Peyer's patch (tissue), 4 donors: ENCODE measurements around the gene POU2F3. TPM values are rescaled to one million over a fixed set of nuclear protein-coding genes. Genes with fewer than 3 reads are reported as not detected.

Experiments used
- DNase-seq, 3 donors: peaks; one replicate each; pipeline ENCODE4 v3.0.0-alpha.2; 2017 to 2019
- H3K27ac ChIP-seq, 4 donors: fragments of 200-600 bp; sonication (generic); one replicate each; pipeline ENCODE4 v1.5.1; 2016 to 2019
- H3K27me3 ChIP-seq, 2 donors: fragments of 200-600 bp; sonication (generic); one replicate each; pipeline ENCODE4 v1.5.1; 2019
- H3K36me3 ChIP-seq, 3 donors: fragments of 200-600 bp; sonication (generic); one replicate each; pipeline ENCODE4 v1.5.1; 2016 to 2019
- H3K4me1 ChIP-seq, 4 donors: fragments of 200-600 bp; sonication (generic); one replicate each; pipeline ENCODE4 v1.5.1; 2016 to 2019
- H3K4me3 ChIP-seq, 4 donors: fragments of 200-600 bp; sonication (generic); 1 replicate in 3 of 4; 2 replicates in 1 of 4; pipeline ENCODE4 v1.5.1; 2016 to 2019; ENCODE audit warnings: mild to moderate bottlenecking in 1 of 4
- H3K9me3 ChIP-seq, 4 donors: fragments of 200-600 bp; sonication (generic); one replicate each; pipeline ENCODE4 v1.5.1; 2016 to 2019; ENCODE audit warnings: mild to moderate bottlenecking in 1 of 4
- POLR2A ChIP-seq, 2 donors: fragments of 450-650 bp; IDR thresholded peaks; one replicate each; pipeline ENCODE4 v1.5.1; 2017; ENCODE audit warnings: antibody characterized with exemption in 2 of 2, mild to moderate bottlenecking in 2 of 2, moderate library complexity in 2 of 2
- total RNA-seq, 4 donors: library from RNA; depleted of rRNA; stranded (reverse); fragments of >200 nt; gene quantifications; one replicate each; pipeline ENCODE4 v1.1.0, GENCODE V29; 2016
- TF ChIP-seq, protein P1 (sequence below), 6 experiments: fragments of 450-650 bp in 4 of 6; fragments of 200-600 bp in 2 of 6; sonication (generic) in 1 of 6; IDR thresholded peaks; one replicate each; pipeline ENCODE4 v1.5.1; 2017 to 2019; ENCODE audit warnings: antibody characterized with exemption in 6 of 6, mild to moderate bottlenecking in 3 of 6, moderate library complexity in 1 of 6

Gene POU2F3
- total RNA-seq, 4 donors from 2014 or later, result 2.2 to 3.3 (median 2.8) TPM; not detected in 1

DNA sequence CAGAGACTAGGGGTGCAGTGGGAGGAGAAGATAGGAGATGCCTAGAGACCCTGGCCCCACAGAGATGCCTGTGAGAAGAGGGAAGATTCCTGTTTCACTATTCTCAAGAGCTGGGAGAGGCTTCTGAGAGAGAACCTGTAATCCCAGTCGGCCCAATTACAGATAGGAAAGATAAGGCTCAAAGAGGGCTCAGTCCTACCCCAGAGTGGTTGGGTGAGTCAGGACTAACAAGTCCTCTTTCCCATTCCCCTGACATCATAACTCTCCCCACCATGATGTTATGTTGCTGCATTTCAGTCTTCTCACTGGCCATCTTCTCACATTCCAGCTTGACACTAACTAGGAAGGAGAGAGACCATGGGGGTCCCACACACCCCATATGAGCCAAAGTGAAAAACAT lies 114.1 kb downstream of the POU2F3 start:
- peaks cover 0 to 20% (median 0%) of the 10 kb centered on the region in 4 donors for H3K4me1 ChIP-seq
- H3K9me3 ChIP-seq, result no peaks in the 10 kb centered on the region
- no peaks in the 10 kb centered on the region for H3K27me3 ChIP-seq
- H3K4me3 ChIP-seq, result no peak overlapping the region
- no peak for TF ChIP-seq POLR2A (IDR thresholded peaks at IDR 0.05)
- TF ChIP-seq, protein P1, sequence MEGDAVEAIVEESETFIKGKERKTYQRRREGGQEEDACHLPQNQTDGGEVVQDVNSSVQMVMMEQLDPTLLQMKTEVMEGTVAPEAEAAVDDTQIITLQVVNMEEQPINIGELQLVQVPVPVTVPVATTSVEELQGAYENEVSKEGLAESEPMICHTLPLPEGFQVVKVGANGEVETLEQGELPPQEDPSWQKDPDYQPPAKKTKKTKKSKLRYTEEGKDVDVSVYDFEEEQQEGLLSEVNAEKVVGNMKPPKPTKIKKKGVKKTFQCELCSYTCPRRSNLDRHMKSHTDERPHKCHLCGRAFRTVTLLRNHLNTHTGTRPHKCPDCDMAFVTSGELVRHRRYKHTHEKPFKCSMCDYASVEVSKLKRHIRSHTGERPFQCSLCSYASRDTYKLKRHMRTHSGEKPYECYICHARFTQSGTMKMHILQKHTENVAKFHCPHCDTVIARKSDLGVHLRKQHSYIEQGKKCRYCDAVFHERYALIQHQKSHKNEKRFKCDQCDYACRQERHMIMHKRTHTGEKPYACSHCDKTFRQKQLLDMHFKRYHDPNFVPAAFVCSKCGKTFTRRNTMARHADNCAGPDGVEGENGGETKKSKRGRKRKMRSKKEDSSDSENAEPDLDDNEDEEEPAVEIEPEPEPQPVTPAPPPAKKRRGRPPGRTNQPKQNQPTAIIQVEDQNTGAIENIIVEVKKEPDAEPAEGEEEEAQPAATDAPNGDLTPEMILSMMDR (IDR thresholded peaks at IDR 0.05), result no peak
- no peaks in the 10 kb centered on the region for H3K36me3 ChIP-seq
- no peak for DNase-seq
- no peak overlapping the region for H3K27ac ChIP-seq

DNA sequence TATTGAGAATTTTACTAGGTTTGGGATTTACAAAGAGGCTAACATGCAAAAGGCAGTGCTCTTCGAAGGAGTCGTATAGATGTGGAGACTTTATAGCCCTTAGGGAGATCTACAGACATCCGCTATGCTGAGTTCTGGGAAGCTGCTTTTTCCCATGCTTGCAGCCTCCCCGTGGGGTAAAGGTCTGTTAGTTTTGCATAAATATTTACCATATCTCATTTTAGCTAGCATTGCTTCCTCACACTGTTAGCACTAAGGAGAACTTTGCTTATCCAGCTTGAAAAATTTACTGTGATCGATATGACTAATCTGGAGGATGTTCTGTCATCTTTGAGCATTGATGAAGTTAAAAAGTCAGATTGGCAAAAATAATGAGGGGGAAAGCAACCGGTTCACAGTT lies 114.8 kb downstream of the POU2F3 start:
- Histone ChIP-seq H3K9me3 (no peaks in the 10 kb centered on the region), H3K4me3 (no peak overlapping the region), H3K36me3 (no peaks in the 10 kb centered on the region), H3K27ac (no peak overlapping the region), H3K4me1 (peaks cover 0 to 20% (median 0%) of the 10 kb centered on the region in 4 donors), H3K27me3 (no peaks in the 10 kb centered on the region)
- TF ChIP-seq POLR2A (IDR thresholded peaks at IDR 0.05), result no peak
- TF ChIP-seq, protein P1 (IDR thresholded peaks at IDR 0.05), result no peak
- DNase-seq, result no peak

DNA sequence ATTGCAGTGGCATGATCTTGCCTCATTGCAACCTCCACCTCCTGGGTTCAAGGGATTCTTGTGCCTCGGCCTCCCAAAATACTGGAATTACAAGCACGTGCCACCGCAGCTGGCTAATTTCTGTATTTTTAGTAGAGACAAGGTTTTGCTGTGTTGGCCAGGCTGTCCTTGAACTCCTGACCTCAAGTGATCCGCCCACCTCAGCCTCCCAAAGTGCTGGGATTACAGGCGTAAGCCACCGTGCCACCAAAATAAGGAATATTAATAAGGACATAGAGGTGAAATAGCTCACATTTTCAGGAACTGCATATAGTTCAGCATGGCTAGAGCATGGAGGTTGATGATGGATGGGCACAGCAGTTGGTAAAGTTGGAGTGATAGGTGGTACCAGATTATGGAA lies 117.7 kb downstream of the POU2F3 start:
- Histone ChIP-seq H3K9me3 (no peaks in the 10 kb centered on the region), H3K4me3 (no peak overlapping the region), H3K27me3 (no peaks in the 10 kb centered on the region), H3K36me3 (no peaks in the 10 kb centered on the region), H3K27ac (no peak overlapping the region), H3K4me1 (peaks cover 0 to 20% (median 0%) of the 10 kb centered on the region in 4 donors)
- no peak for DNase-seq
- TF ChIP-seq POLR2A (IDR thresholded peaks at IDR 0.05), result no peak
- TF ChIP-seq, protein P1 (IDR thresholded peaks at IDR 0.05), result no peak

DNA sequence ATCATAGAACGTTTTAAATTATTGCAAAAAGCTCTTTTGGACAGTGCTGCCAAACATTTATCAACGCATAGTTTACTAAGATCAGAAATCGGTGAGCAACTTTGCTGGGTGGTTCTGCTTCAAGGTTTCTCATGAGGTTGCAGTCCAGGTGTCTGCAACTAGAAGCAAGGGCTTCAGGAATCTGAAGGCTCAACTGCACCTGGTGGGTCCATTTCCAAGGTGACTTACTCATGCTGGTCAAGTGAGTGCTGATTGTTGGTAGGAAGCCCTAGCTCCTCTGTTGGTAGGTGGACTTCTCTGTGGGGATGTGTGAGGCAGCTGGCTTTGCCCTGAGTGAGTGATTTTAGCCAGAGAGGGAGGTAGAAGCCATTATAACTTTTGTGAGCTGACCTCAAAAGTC lies 118.8 kb downstream of the POU2F3 start:
- H3K4me1 ChIP-seq, result peaks cover 0 to 16% (median 0%) of the 10 kb centered on the region in 4 donors
- H3K4me3 ChIP-seq, result no peak overlapping the region
- no peaks in the 10 kb centered on the region for H3K36me3 ChIP-seq
- DNase-seq, result no peak
- H3K27ac ChIP-seq, result no peak overlapping the region
- TF ChIP-seq, protein P1 (IDR thresholded peaks at IDR 0.05), result no peak
- TF ChIP-seq POLR2A (IDR thresholded peaks at IDR 0.05), result no peak
- H3K9me3 ChIP-seq, result no peaks in the 10 kb centered on the region
- H3K27me3 ChIP-seq, result no peaks in the 10 kb centered on the region

DNA sequence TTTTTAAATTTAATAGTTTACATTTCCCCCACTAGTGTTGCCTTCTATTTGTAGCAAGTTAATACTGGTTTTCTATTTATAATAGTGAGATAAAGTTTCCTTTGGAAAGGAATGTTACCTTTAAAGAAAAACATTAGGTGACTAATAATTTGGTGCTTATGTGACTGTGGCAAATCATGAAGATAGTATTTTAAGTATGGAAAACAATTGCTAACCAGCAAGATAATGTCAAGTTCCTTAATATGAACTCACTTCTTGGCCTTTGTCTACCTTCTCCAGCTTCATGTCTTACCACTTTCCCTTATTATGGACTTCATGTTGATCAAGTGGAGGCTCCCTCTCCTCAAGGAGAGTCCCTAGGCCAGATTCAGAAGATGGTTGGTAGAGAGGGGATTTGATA lies 123.5 kb downstream of the POU2F3 start:
- no peaks in the 10 kb centered on the region for H3K36me3 ChIP-seq
- no peaks in the 10 kb centered on the region for H3K27me3 ChIP-seq
- peaks cover 0 to 3% (median 0%) of the 10 kb centered on the region in 4 donors for H3K4me1 ChIP-seq
- TF ChIP-seq, protein P1 (IDR thresholded peaks at IDR 0.05), result no peak
- TF ChIP-seq POLR2A (IDR thresholded peaks at IDR 0.05), result no peak
- DNase-seq, result no peak
- H3K27ac ChIP-seq, result no peak overlapping the region
- no peak overlapping the region for H3K4me3 ChIP-seq
- H3K9me3 ChIP-seq, result no peaks in the 10 kb centered on the region

GRCh38 chr11:120365512-120365911 lies 125.6 kb downstream of the POU2F3 start:
- Histone ChIP-seq H3K27me3 (no peaks in the 10 kb centered on the region), H3K4me3 (no peak overlapping the region), H3K27ac (no peak overlapping the region), H3K4me1 (peaks cover 0 to 3% (median 0%) of the 10 kb centered on the region in 4 donors), H3K36me3 (no peaks in the 10 kb centered on the region), H3K9me3 (no peaks in the 10 kb centered on the region)
- DNase-seq, result no peak
- TF ChIP-seq, protein P1 (IDR thresholded peaks at IDR 0.05), result no peak
- no peak for TF ChIP-seq POLR2A (IDR thresholded peaks at IDR 0.05)
